ENCODE results near the gene NBPF3.

- no peak for TF ChIP-seq CTCF (conservative IDR thresholded peaks at IDR 0.05; ENCODE audit: low read depth in 2 of 2)
- no peak for TF ChIP-seq CREB1 (CRISPR knock-in tag; IDR thresholded peaks at IDR 0.05; ENCODE audit: low read depth)
- TF ChIP-seq EZH2 (IDR thresholded peaks at IDR 0.05; ENCODE audit: low read depth, unreplicated experiment) = no peak
- TF ChIP-seq, protein P1, sequence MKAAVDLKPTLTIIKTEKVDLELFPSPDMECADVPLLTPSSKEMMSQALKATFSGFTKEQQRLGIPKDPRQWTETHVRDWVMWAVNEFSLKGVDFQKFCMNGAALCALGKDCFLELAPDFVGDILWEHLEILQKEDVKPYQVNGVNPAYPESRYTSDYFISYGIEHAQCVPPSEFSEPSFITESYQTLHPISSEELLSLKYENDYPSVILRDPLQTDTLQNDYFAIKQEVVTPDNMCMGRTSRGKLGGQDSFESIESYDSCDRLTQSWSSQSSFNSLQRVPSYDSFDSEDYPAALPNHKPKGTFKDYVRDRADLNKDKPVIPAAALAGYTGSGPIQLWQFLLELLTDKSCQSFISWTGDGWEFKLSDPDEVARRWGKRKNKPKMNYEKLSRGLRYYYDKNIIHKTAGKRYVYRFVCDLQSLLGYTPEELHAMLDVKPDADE (IDR thresholded peaks at IDR 0.05) = no peak
- no peak for TF ChIP-seq POLR2AphosphoS5 (IDR thresholded peaks at IDR 0.05; ENCODE audit: low read depth)
- no peak for TF ChIP-seq ZNF114 (CRISPR knock-in tag; IDR thresholded peaks at IDR 0.05)
- TF ChIP-seq REST (IDR thresholded peaks at IDR 0.05; ENCODE audit: unreplicated experiment) = no peak
- no peak for TF ChIP-seq EZH2phosphoT487 (IDR thresholded peaks at IDR 0.05; ENCODE audit: unreplicated experiment)
- TF ChIP-seq NANOG (IDR thresholded peaks at IDR 0.05; ENCODE audit: borderline replicate concordance) = no peak
- no peak for TF ChIP-seq ZNF331 (CRISPR knock-in tag; IDR thresholded peaks at IDR 0.05; ENCODE audit: low read depth)
- no peak for TF ChIP-seq STAT1 (IDR thresholded peaks at IDR 0.05; ENCODE audit: unreplicated experiment)
- TF ChIP-seq JUNB (IDR thresholded peaks at IDR 0.05; ENCODE audit: unreplicated experiment) = no peak
Observed at GRCh38 chr1:21489146-21489545, 49.2 kb downstream of the NBPF3 start.
